ENCODE results near the gene TAF11L8.
"Not testable (repeated sequence)": the region's sequence is repeated elsewhere in the genome, so short reads cannot be mapped to it uniquely, and the experiment has no call there.

The TAF11L8 gene

DNA sequence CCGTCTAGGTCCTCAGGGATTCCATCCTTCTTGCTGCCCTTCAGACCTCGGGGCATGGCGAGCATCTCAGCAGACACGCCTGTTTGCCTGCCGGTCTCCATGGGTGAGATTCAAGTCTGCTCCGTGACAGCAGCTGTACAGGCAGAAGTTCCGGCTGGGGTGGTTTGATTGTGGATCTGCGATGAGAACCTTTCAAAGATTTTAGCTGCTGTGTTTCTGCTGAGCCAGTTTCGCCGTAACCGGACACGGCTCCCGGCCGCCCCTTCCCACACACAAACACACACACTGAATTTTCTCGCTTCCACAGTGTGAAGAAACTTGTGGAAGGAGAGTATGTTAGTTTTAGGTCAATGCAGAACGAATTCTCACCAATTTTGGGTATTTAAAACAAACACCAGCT, at the start of gene TAF11L8:
Gene TAF11L8, minus strand, starts transcription at position 101 of the 400 bp plus-strand sequence.
- DNase-seq (ENCODE audit: low read depth): not testable (repeated sequence)

DNA sequence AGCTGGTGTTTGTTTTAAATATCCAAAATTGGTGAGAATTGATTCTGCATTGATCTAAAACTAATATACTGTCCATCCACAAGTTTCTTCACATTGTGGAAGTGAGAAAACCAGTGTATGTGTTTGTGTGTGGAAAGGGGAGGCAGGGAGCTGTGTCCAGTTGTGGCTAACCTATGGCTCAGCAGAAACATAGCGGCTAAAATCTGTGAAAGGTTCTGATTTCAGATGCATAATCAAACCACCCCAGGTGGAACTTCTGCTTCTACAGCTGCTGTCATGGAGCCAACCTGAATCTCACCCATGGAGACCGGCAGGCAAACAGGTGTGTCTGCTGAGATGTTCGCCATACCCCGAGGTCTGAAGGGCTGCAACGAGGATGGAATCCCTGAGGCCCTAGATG, 43.4 kb upstream of the TAF11L8 start, which contains the start of gene TAF11L14:
Gene TAF11L14, plus strand, starts transcription at position 301 of the 400 bp plus-strand sequence.
- no peak for DNase-seq (ENCODE audit: low read depth)

DNA sequence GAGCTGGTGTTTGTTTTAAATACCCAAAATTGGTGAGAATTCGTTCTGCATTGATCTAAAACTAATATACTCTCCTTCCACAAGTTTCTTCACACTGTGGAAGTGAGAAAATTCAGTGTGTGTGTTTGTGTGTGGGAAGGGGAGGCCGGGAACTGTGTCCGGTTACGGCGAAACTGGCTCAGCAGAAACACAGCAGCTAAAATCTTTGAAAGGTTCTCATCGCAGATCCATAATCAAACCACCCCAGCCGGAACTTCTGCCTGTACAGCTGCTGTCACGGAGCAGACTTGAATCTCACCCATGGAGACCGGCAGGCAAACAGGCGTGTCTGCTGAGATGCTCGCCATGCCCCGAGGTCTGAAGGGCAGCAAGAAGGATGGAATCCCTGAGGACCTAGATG, 41.0 kb upstream of the TAF11L8 start, which contains the start of gene TAF11L13:
Gene TAF11L13, plus strand, starts transcription at position 301 of the 400 bp plus-strand sequence.
- DNase-seq (ENCODE audit: low read depth): not testable (repeated sequence)

DNA sequence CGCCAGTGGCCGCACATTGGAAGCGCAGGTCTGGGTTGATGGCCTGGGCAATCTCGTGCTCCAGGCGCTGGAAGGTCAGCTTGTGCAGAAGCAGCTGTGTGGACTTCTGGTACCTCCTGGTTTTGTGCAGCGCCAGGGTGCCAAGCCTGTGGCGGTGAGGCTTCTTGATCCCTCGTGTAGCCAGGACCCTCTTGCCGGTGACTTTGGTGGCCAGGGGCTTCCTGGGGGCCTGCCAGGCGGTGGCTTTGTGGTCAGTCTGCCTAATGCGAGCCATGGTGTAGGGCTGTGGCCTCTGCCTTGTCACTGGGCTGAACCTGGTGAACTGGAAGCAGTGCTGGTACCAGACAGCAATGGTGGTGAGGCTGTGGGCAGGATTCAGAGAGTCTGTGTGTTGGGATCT, 34.9 kb upstream of the TAF11L8 start:
- DNase-seq (ENCODE audit: low read depth): no peak

DNA sequence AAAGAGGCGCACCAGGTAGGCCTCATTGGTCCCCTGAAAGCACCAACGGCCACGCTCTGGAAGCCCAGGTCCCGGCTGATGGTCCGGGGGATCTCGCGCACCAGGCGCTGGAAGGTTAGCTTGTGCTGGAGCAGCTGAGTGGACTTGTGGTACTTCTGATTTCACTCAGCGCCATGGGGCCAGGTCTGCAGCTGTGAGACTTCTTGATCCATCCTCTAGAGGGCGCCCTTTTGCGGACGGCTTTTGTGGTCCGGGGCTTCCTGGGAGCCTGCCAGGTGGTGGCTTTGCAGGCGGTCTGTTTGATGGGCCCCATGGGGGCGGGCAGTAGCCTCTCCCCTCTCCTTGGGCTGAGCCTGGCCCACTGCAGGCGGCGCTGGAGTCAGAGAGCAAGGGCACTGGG, 29.9 kb upstream of the TAF11L8 start:
- no peak for DNase-seq (ENCODE audit: low read depth)

DNA sequence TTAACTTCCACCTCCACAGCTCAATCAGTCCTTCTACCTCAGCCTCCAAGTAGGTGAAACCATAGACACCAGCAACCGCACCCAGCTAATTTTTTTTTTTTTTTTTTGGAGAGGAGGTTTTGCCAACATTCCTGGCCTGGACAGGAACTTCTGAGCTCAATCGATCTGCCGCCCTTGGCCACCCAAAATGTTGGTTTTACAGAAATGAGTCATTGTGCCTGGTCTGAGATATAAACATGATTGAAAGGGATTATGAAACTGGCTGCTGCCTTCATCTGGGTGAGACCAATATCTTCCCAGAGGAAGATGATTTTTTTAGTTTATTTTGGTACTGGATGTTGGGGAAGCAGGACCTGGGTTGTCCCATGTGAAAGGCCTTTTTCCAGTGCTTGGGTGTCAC, 28.6 kb upstream of the TAF11L8 start:
- DNase-seq (ENCODE audit: low read depth): no peak

DNA sequence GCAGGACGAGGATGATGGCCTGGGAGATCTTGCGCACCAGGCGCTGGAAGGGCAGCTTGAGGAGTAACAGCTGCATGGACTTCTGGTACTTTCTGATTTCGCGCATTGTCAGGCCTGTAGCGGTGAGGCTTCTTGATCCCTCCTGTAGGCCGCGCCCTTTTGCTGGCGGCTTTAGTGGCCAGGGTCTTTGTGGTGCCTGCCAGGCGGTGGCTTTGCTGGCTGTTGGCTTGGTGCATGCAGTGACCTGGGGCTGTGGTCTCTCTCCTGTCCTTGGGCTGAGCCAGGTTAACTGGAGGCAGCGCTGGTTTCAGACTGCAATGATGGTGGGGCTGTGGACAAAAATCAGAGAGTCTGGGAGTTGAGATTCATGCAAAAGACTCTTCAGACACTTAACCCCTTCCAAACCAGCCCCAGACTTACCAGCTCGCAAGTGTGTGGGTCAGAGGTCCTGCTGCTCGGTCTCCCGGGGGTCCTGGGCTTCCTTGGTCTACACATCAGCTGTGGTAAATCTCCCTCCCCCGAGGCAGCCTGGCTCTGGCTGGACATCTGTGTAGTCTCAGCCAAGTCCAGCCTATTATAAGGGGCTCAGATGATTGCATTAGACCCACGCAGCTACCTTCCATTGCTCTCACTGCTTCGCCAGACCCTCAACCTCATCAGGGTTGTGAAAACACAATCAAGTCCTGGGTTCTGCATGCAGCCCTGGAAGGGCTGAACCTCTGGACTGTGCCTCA, 24.3 kb upstream of the TAF11L8 start:
- no peak for DNase-seq (ENCODE audit: low read depth)

DNA sequence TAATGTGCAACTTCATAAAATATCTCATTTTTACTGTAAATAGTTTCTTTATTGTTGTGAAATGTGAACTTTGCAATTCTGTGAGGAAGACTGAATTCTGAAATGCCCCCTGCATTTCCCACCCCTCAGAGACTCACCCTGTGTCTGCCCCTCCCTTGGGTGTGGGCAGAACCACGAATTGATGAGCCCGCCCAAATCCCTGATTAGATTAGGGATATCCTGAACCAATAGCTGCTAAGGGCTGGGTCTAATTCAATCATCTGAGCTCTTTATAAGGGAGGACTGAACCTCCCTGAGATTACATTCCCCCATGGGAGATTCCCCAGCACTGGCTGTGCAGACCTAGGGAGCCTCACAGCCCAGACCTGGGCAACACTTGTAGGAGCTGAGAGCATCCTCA, 19.3 kb upstream of the TAF11L8 start, which contains the start of gene TAF11L12:
Gene TAF11L12, plus strand, starts transcription at position 301 of the 400 bp plus-strand sequence.
- not testable (repeated sequence) for DNase-seq (ENCODE audit: low read depth)

DNA sequence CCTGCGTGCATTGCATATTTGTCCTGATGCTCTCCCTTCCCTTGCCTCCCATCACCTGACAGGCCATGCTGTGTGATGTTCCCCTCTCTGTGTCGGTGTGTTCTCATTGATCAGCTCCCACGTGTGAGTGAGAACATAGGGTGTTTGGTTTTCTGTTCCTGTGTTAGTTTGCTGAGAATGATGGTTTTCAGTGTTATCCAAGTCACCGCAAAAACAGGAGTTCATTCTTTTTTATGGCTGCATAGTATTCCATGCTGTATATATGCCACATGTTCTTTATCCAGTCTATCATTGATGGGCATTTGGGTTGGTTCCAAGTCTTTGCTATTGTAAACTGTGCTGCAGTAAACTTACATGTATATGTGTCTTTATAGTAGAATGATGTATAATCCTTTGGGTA, 16.7 kb upstream of the TAF11L8 start:
- not testable (repeated sequence) for DNase-seq (ENCODE audit: low read depth)

DNA sequence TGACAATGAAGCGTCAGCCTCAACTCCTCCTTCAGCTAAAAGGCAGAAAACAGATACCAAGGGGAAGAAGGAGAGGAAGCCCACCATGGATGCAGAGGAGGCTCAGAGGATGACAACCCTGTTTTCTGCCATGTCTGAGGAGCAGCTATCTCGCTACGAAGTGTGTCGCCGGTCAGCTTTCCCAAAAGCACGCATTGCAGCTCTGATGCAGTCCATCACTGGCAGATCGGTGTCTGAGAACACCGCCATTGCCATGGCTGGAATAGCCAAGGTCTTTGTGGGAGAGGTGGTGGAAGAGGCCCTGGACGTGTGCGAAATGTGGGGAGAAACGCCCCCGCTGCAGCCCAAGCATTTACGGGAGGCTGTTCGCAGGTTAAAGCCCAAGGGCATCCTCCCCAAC, 14.2 kb upstream of the TAF11L8 start:
- DNase-seq (ENCODE audit: low read depth): no peak

DNA sequence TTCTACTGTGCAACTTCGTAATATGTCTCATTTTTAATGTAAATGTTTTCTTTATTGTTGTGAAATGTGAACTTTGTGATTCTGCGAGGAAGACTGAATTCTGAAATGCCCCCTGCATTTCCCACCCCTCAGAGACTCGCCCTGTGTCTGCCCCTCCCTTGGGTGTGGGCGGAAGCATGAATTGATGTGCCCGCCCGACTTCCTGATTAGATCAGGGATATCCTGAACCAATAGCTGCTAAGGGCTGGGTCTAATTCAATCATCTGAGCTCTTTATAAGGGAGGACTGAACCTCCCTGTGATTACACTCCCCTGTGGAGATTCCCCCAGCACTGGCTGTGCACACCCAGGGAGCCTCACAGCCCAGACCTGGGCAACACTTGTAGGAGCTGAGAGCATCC, 13.1 kb upstream of the TAF11L8 start, which contains the start of gene TAF11L11:
Gene TAF11L11, plus strand, starts transcription at position 304 of the 400 bp plus-strand sequence.
- not testable (repeated sequence) for DNase-seq (ENCODE audit: low read depth)

DNA sequence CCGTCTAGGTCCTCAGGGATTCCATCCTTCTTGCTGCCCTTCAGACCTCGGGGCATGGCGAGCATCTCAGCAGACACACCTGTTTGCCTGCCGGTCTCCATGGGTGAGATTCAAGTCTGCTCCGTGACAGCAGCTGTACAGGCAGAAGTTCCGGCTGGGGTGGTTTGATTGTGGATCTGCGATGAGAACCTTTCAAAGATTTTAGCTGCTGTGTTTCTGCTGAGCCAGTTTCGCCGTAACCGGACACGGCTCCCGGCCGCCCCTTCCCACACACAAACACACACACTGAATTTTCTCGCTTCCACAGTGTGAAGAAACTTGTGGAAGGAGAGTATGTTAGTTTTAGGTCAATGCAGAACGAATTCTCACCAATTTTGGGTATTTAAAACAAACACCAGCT, 7.0 kb upstream of the TAF11L8 start, which contains the start of gene TAF11L10:
Gene TAF11L10, minus strand, starts transcription at position 101 of the 400 bp plus-strand sequence.
- not testable (repeated sequence) for DNase-seq (ENCODE audit: low read depth)

DNA sequence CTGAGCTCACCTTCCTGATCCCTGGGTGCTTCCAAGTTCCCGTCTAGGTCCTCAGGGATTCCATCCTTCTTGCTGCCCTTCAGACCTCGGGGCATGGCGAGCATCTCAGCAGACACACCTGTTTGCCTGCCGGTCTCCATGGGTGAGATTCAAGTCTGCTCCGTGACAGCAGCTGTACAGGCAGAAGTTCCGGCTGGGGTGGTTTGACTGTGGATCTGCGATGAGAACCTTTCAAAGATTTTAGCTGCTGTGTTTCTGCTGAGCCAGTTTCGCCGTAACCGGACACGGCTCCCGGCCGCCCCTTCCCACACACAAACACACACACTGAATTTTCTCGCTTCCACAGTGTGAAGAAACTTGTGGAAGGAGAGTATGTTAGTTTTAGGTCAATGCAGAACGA, 3.5 kb upstream of the TAF11L8 start, which contains the start of gene TAF11L9:
Gene TAF11L9, minus strand, starts transcription at position 140 of the 400 bp plus-strand sequence.
- not testable (repeated sequence) for DNase-seq (ENCODE audit: low read depth)

DNA sequence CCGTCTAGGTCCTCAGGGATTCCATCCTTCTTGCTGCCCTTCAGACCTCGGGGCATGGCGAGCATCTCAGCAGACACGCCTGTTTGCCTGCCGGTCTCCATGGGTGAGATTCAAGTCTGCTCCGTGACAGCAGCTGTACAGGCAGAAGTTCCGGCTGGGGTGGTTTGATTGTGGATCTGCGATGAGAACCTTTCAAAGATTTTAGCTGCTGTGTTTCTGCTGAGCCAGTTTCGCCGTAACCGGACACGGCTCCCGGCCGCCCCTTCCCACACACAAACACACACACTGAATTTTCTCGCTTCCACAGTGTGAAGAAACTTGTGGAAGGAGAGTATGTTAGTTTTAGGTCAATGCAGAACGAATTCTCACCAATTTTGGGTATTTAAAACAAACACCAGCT, 5.1 kb downstream of the TAF11L8 start, which contains the start of gene TAF11L7:
Gene TAF11L7, minus strand, starts transcription at position 101 of the 400 bp plus-strand sequence.
- not testable (repeated sequence) for DNase-seq (ENCODE audit: low read depth)

Data from activated T-cell treated with anti-CD3 and anti-CD28 coated beads for 1 hour (primary cell).